GM18505 (cell line): ENCODE data around the gene CPLX4.
"Not testable (repeated sequence)": the region's sequence is repeated elsewhere in the genome, so short reads cannot be mapped to it uniquely, and the experiment has no call there.

Source experiments
- ATAC-seq: cut with Tn5 transposase; IDR thresholded peaks from one replicate; pipeline ENCODE4 v1.9.1; 2021; ENCODE audit not compliant: unreplicated experiment
- POLR2A ChIP-seq: IDR thresholded peaks from 4 replicates; pipeline ENCODE4 v1.6.1; 2011; ENCODE audit warnings: borderline replicate concordance; ENCODE audit not compliant: insufficient read depth, insufficient read length; ENCODE audit errors: extremely low read depth

Gene CPLX4

DNA sequence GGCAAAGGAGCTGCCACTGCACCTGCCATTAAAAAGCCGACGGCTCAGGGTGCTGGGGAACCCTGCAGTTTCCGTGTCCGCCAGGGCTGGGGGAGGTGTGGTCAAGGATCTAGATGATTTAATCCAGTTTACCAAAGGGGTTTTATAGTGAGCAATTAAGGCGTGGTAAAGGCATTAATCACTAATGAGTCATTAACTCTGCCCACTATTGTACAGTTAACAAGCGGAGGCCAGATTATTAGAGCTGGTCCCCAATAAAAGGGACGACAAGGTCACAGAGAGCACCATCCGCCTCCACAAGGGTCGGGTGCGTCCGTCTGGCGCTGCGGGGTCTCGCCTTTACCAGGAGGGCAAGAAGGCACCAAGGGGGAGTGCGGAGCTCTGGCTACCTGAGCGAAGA is 54.8 kb downstream of the CPLX4 start:
- no peak for ATAC-seq
- no peak for TF ChIP-seq POLR2A

GRCh38 chr18:59262243-59262642 is 56.2 kb downstream of the CPLX4 start:
- ATAC-seq: not testable (repeated sequence)

DNA sequence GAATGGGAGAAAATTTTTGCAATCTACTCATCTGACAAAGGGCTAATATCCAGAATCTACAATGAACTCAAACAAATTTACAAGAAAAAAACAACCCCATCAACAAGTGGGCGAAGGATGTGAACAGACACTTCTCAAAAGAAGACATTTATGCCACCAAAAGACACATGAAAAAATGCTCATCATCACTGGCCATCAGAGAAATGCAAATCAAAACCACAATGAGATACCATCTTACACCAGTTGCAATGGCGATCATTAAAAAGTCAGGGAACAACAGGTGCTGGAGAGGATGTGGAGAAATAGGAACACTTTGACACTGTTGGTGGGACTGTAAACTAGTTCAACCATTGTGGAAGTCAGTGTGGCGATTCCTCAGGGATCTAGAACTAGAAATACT is 56.6 kb downstream of the CPLX4 start:
- ATAC-seq: not testable (repeated sequence)

DNA sequence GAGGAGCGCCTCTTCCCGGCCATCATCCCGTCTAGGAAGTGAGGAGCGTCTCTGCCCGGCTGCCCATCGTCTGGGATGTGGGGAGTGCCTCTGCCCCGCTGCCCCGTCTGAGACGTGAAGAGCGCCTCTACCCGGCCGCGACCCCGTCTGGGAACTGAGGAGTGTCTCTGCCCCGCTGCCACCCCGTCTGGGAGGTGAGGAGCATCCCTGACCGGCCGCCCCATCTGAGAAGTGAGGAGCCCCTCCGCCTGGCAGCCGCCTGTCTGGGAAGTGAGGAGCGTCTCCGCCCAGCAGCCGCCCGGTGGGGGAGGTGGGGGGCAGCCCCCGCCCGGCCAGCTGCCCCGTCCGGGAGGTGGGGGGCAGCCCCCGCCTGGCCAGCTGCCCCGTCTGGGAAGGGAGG is 63.0 kb downstream of the CPLX4 start:
- ATAC-seq: not testable (repeated sequence)

DNA sequence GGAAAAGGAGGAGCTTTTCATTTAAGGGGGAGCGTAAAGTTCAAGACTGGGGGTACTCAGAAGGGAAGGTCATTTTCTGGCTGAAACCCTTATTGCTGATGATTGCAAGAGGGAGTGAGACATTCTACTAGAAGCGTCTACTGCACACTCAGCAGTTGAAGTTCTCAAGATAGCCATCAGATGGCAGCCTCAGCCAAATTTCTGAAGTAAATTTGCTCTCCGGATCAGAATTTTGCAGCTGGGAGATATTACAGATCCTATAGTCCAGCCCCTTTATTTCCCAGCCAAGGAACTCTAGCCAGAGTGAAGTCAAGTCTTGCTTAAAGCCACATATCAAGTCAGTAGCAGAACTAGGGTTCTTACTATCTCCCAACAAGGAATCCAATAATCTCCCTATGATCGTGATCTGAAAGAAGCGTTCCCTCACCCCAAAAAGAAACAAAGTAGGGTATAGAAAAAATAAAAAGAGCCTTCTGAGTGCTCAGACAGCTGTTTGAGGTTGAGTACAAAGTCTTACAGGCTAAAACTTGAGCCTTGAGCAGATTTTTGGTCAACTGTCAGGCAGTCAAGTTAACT is 69.2 kb downstream of the CPLX4 start:
- ATAC-seq: no peak
- no peak for TF ChIP-seq POLR2A

DNA sequence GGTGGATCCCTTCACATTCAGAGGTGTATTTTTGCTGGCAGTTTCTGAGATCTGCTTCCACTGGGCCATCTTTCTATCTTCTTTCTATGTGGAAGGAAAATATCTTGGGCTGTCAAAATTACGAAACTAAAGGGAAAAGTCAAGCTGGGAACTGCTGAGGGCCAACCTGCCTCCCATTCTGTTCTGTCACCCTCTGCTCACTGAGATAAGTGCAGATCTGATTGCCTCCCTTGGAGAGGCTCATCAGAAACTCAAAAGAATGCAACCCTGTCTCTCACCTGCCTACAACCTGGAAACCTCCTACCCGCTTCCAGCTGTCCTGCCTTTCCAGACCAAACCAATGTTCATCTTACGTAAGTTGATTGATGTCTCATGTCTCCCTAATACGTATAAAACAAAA is 71.7 kb downstream of the CPLX4 start:
- ATAC-seq: no peak
- TF ChIP-seq POLR2A: no peak
